Bone marrow (tissue), 2 donors: Measurements from ENCODE around the gene SMCO4.
A peak's percentile ranks its signal among the peaks of the same experiment; 100 is the strongest.
"Not testable (repeated sequence)": the region's sequence is repeated elsewhere in the genome, so short reads cannot be mapped to it uniquely, and the experiment has no call there.

Experiments
- DNase-seq, 2 donors: peaks; one replicate each; lab custom pipeline; 2025; lab: John Stamatoyannopoulos, UW

Gene SMCO4, protein sequence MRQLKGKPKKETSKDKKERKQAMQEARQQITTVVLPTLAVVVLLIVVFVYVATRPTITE

DNA sequence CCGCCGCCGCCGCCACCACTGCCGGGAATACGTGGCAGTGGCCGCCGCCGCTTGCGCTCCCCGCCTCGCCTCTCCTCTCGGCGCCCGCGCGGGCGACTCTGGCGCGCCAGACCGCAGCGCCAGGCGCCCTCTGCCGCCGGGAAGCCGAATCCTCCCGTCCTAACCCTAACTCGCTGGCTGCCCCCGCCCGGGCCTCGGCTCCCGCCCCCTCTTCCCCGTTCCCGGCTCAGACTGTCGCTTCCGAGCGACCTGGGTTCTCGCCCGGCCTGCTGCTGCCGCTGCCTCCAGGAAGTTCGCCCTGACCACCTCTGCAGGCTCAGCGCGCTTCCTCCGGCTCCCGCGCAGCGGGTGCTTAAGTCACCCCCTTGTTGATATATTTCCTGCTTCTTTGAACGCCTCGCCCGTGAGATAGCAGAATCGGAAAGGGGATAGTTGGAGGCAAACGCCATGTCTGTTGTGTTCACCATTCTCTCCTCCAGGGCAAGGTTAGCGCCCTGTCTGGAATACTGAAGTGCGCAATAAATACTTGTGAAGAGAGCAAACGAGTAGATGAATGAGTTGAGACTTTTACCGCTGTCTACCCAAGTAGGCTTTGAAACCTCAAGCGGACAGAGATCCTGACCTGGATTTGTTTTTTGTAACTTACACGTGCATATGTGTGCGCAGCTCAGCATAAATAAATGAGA is at the start of gene SMCO4:
TSS of gene SMCO4 (minus strand) at position 100 of the 686 bp plus-strand sequence. CDS start 64,202 bp downstream, outside the sequence.
- peak; percentile 55 to 61 for DNase-seq

DNA sequence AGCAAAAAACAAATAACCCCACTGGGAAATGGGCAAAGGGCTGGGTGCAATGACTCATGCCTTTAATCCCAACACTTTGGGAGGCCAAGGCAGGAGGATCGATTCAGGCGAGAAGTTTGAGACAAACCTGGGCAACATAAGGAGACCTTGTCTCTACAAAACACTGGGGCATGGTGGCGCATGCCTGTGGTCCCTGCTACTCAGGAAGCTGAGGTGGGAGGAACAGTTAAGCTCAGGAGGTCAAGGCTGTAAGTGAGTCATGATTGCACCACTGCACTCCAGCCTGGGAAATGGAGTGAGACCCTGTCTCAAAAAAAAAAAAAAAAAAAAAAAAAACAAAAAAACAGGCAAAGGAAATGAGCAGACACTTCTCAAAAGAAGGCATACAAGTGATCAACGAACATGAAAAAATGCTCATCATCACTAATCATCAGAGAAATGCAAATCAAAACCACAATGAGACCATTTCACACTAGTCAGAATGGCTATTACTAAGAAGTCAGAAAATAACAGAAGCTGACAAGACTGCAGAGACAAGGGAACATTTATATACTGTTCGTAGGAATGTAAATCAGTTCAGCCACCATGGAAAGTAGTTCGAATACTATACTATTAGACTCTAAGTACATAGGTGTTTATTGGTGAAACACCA is 48.2 kb upstream of the SMCO4 start:
- no peak for DNase-seq

GRCh38 chr11:93589347-93589746 is 46.2 kb upstream of the SMCO4 start:
- no peak for DNase-seq

DNA sequence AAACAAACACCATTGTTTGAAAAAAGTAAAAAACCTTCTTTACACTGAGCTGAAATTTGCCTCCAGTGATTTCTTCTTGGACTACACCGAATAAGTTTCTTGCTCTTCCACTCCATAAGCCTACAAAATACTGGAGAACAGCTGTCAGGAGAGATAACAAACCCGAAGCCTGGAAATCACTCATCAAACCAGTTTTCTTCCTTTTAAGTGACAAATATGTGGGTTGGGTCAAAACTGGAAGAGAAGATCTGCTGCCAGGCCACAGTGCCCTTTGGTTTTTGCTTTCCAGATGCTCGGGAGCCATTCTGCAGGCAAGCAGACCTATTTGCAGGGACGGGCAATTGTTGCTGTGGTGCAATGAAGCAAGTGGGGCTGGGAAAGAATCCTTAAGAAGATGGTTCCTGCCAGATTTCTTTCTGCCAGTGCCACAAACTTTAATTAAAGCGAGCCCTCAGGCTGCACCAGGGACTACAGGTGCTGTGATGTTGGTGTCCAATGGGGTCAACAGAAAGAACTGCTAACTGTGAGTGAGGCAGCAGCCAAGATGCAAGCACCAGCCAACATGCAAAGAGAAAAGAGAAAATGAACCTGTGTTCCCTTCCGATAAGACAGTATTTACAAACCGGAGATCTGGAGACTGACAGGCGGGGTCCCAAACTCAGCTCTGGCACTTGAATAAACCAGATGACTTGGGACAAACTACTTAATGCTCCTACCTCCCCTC is 44.8 kb upstream of the SMCO4 start:
- no peak for DNase-seq

GRCh38 chr11:93587425-93587824 is 44.2 kb upstream of the SMCO4 start:
- not testable (repeated sequence) for DNase-seq

GRCh38 chr11:93585758-93586157 is 42.6 kb upstream of the SMCO4 start:
- DNase-seq = no peak

DNA sequence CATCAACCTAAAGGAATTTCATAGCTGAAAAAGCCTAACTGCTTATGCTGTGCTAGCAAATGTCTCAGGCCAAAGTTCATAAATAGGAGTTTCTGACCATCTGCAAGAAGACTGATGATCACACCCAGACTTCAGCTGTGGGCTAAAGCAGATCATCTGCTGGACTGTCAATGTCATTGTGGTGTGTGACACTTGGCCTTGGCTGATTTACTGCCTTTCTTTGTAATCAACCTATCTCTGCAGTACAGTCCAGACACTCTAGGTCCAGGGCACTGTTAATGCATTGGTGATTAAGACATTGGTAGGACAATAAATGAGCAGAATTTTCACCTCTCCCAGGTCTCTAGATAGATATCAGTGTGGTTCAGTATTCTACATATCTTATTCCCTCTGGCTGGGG is 40.3 kb upstream of the SMCO4 start:
- no peak for DNase-seq

- DNase-seq = no peak
Measured at GRCh38 chr11:93579187-93579751, 36.1 kb upstream of the SMCO4 start.

- DNase-seq = no peak
Measured at GRCh38 chr11:93577286-93577685, 34.1 kb upstream of the SMCO4 start.

GRCh38 chr11:93576870-93577269 is 33.7 kb upstream of the SMCO4 start:
- not testable (repeated sequence) for DNase-seq

GRCh38 chr11:93574638-93575220 is 31.5 kb upstream of the SMCO4 start:
- no peak for DNase-seq

GRCh38 chr11:93573184-93573583 is 30.0 kb upstream of the SMCO4 start:
- no peak for DNase-seq

DNA sequence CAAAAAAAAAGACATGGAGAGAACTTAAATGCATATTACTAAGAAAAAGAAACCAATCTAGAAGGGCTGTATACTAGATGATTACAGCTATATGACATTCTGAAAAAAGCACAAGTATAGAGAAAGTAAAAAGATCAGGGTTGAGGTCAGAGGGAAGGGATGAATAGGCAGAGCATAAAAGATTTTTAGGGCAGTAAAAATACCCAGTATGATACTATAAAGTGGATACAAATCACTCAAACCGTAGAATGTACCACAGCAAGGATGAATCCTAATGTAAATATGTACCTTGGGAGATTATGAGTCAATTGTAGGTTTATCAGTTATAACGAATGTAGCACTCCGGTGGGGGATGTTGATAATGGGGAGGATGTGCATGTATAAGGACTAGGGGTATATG is 29.4 kb upstream of the SMCO4 start:
- DNase-seq = no peak

GRCh38 chr11:93572171-93572570 is 29.0 kb upstream of the SMCO4 start:
- no peak for DNase-seq

DNA sequence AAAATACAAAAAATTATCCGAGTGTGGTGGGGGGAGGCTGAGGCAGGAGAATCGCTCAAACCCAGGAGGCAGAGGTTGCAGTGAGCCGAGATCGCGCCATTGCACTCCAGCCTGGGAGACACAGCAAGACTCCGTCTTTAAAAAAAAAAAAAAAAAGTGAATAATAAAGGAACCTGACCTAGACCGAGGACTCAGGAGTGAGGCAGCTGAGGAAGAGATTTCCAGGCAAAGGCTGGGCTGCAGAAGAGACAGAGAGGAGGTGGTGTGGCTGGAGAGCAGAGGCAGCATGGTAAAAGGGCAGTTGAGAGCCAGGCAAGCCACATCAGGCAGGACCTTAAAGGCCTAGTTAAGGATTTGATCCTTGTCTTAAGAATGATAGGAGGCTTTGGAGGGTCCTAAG is 28.4 kb upstream of the SMCO4 start:
- DNase-seq = no peak

DNA sequence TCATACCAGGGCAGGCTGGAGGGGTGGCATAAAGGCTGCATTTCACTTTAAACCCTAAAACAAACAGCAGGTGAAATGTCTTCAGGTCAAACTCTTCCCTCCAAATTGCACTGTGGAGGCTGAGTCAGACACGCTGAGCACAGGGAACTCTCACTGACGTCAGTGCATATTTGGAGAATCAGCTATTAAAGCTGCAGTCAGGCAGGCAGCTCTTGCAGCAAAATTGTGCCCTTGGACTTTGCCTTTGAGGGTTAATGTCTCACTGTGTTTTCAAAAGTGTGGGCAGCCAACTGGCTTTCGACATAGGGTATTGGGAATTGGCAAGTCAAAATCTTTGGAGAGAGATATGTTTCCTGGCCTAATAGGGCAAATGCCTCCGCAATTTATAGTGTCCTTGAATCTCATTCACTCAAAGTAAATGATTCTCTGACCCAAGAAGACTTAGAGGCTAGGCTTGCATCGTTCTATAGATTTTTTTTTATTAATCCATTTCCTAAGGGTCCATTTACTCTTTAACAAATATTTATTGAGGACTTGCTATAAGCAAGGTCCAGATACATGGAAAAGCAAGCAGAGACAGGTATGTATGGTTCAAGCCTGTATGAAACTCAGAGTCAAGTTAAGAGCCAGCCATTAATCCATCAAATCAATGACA is 27.7 kb upstream of the SMCO4 start:
- no peak for DNase-seq

GRCh38 chr11:93569496-93569895 is 26.3 kb upstream of the SMCO4 start:
- DNase-seq = no peak

DNA sequence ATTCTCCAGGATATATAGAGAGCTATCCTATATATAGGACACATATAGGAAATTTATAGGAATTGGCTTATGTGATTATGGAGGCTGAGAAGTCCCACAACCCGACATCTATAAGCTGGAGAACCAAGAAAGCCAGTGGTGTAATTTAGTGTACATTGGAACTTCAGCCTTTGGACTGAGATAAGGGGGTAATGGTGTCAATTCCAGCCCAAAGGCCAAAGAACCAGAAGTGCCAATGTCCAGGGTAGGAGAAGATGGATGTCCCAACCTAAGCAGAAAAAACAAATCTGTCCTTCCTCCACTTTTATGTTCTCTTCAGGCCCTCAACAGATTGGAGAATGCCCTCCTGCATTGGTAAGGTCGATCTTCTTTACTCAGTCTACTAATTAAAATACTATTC is 25.5 kb upstream of the SMCO4 start:
- DNase-seq = no peak

GRCh38 chr11:93567401-93567895 is 24.3 kb upstream of the SMCO4 start:
- no peak for DNase-seq

GRCh38 chr11:93564895-93565294 is 21.7 kb upstream of the SMCO4 start:
- no peak for DNase-seq

GRCh38 chr11:93563857-93564256 is 20.7 kb upstream of the SMCO4 start:
- DNase-seq = no peak
